Nephron (organoid): ENCODE measurements around the gene TAS2R1.

ENCODE experiments used
- H3K27ac Mint-ChIP-seq, 3 experiments: 2 replicates each; pipeline ENCODE4 v1.8.0; 2020; ENCODE audit warnings: mixed read lengths in 3 of 3, mild to moderate bottlenecking in 2 of 3, moderate library complexity in 1 of 3
- H3K27me3 Mint-ChIP-seq: 2 replicates; pipeline ENCODE4 v1.8.0; 2021; ENCODE audit warnings: low read depth, mild to moderate bottlenecking, moderate library complexity, mixed read lengths
- H3K36me3 Mint-ChIP-seq: 2 replicates; pipeline ENCODE4 v1.8.0; 2020; ENCODE audit warnings: low read depth, mixed read lengths
- H3K4me1 Mint-ChIP-seq: 2 replicates; pipeline ENCODE4 v1.8.0; 2020; ENCODE audit warnings: mixed read lengths
- H3K4me3 Mint-ChIP-seq, 3 experiments: 2 replicates each; pipeline ENCODE4 v1.8.0; 2020; ENCODE audit warnings: mild to moderate bottlenecking in 3 of 3, mixed read lengths in 3 of 3, moderate library complexity in 2 of 3
- H3K9me3 Mint-ChIP-seq: 2 replicates; pipeline ENCODE4 v1.8.0; 2020; ENCODE audit warnings: mixed read lengths
- CTCF ChIP-seq, 3 experiments: fragments of 200-600 bp; sonication (generic); IDR thresholded peaks; one replicate each; pipeline ENCODE4 v1.5.0; 2021; ENCODE audit warnings: antibody characterized with exemption in 3 of 3; ENCODE audit not compliant: unreplicated experiment in 3 of 3

Gene TAS2R1

GRCh38 chr5:9626955-9627354, 3.2 kb downstream of the TAS2R1 start:
- no peak for TF ChIP-seq CTCF (IDR thresholded peaks at IDR 0.05; ENCODE audit: unreplicated experiment in 3 of 3)
- no peak overlapping the region for H3K4me3 Mint-ChIP-seq
- H3K27ac Mint-ChIP-seq = no peak overlapping the region
- peaks cover 13% of the 10 kb centered on the region for H3K4me1 Mint-ChIP-seq
- no peaks in the 10 kb centered on the region for H3K36me3 Mint-ChIP-seq
- H3K27me3 Mint-ChIP-seq = no peaks in the 10 kb centered on the region
- no peaks in the 10 kb centered on the region for H3K9me3 Mint-ChIP-seq

- no peaks in the 10 kb centered on the region for H3K9me3 Mint-ChIP-seq
- no peak overlapping the region for H3K4me3 Mint-ChIP-seq
- H3K36me3 Mint-ChIP-seq = no peaks in the 10 kb centered on the region
- no peak for TF ChIP-seq CTCF (IDR thresholded peaks at IDR 0.05; ENCODE audit: unreplicated experiment in 3 of 3)
- H3K27me3 Mint-ChIP-seq = peaks cover 3% of the 10 kb centered on the region
- H3K27ac Mint-ChIP-seq = no peak overlapping the region
- peaks cover 18% of the 10 kb centered on the region for H3K4me1 Mint-ChIP-seq
These were observed 4.4 kb downstream of the TAS2R1 start for GRCh38 chr5:9625731-9626130.

GRCh38 chr5:9625286-9625685, 4.9 kb downstream of the TAS2R1 start:
- Mint-ChIP-seq H3K27ac (no peak overlapping the region), H3K27me3 (peaks cover 3% of the 10 kb centered on the region), H3K4me1 (peaks cover 18% of the 10 kb centered on the region), H3K36me3 (no peaks in the 10 kb centered on the region), H3K9me3 (no peaks in the 10 kb centered on the region), H3K4me3 (no peak overlapping the region)
- TF ChIP-seq CTCF (IDR thresholded peaks at IDR 0.05; ENCODE audit: unreplicated experiment in 3 of 3) = no peak

- H3K4me3 Mint-ChIP-seq = no peak overlapping the region
- H3K27me3 Mint-ChIP-seq = peaks cover 3% of the 10 kb centered on the region
- no peaks in the 10 kb centered on the region for H3K36me3 Mint-ChIP-seq
- H3K4me1 Mint-ChIP-seq = peaks cover 18% of the 10 kb centered on the region
- H3K27ac Mint-ChIP-seq = no peak overlapping the region
- no peak for TF ChIP-seq CTCF (IDR thresholded peaks at IDR 0.05; ENCODE audit: unreplicated experiment in 3 of 3)
- H3K9me3 Mint-ChIP-seq = no peaks in the 10 kb centered on the region
These were observed 5.8 kb downstream of the TAS2R1 start for GRCh38 chr5:9624196-9624947.

GRCh38 chr5:9623661-9624060, 6.5 kb downstream of the TAS2R1 start:
- H3K9me3 Mint-ChIP-seq = no peaks in the 10 kb centered on the region
- H3K27ac Mint-ChIP-seq = no peak overlapping the region
- H3K27me3 Mint-ChIP-seq = peaks cover 3% of the 10 kb centered on the region
- no peak overlapping the region for H3K4me3 Mint-ChIP-seq
- H3K4me1 Mint-ChIP-seq = peaks cover 18% of the 10 kb centered on the region
- H3K36me3 Mint-ChIP-seq = no peaks in the 10 kb centered on the region
- TF ChIP-seq CTCF (IDR thresholded peaks at IDR 0.05; ENCODE audit: unreplicated experiment in 3 of 3) = no peak

- Mint-ChIP-seq H3K27ac (peak overlapping the region in 1 of 3 experiments; percentile 69), H3K9me3 (no peaks in the 10 kb centered on the region), H3K27me3 (peaks cover 3% of the 10 kb centered on the region), H3K36me3 (no peaks in the 10 kb centered on the region), H3K4me1 (peaks cover 18% of the 10 kb centered on the region), H3K4me3 (no peak overlapping the region)
- TF ChIP-seq CTCF (IDR thresholded peaks at IDR 0.05; ENCODE audit: unreplicated experiment in 3 of 3) = no peak
These were observed 7.2 kb downstream of the TAS2R1 start for GRCh38 chr5:9622971-9623421.
